Stimulated activated naive CD8-positive, alpha-beta T cell treated with anti-CD3 and anti-CD28 coated beads, Interleukin-15, Interleukin-2, amounts not matched to agents 100 U/mL and 50 U/mL, for 24 hours (primary cell): ENCODE data around the gene FTCD.

Experiments
- ATAC-seq: fragments of 150-1000 bp; cut with Tn5 transposase; one replicate; pipeline ENCODE4 v1.10.0; 2021
- DNase-seq: peaks from one replicate; pipeline ENCODE4 v3.0.0; 2021

The FTCD gene

DNA sequence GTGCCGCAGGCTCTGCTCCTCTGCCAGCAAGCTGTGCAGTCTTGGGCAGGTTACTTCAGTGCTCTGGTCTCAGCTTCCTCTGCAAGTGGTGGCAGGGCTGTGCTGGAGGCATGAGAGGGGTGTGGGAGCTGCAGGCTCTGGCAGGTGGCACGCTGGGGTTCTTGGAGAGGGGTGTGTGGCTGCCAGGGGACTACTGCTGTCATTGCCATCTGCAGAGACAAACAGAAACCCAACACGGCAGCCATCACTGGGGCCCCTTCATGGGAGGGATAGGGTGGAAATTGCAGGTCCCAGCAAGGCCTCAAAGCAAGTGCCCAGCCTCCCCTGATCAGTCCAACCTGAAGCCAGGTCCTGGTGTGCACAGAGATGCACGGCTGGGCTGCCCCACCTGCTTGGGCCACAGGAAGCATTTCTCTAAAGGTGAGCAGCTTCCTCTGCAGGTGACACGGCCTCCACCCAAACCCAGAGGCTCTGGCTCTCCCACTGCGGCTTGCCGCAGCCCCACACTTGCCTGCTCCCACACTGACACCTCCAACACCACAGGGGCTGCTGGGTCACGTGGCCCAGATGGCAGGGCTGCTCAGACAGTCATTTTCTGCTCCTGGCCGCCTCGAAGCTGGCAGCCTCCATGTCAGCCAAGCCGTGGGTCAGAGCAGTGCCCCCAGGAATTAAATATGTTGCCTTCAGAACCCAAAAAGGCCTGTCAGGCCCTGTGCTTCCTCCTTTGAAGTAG is 61.5 kb downstream of the FTCD start:
- no peak for DNase-seq
- no peak for ATAC-seq

GRCh38 chr21:46092811-46093667 is 62.3 kb downstream of the FTCD start:
- no peak for ATAC-seq
- no peak for DNase-seq

GRCh38 chr21:46092026-46092764 is 63.2 kb downstream of the FTCD start:
- ATAC-seq, result no peak
- no peak for DNase-seq

DNA sequence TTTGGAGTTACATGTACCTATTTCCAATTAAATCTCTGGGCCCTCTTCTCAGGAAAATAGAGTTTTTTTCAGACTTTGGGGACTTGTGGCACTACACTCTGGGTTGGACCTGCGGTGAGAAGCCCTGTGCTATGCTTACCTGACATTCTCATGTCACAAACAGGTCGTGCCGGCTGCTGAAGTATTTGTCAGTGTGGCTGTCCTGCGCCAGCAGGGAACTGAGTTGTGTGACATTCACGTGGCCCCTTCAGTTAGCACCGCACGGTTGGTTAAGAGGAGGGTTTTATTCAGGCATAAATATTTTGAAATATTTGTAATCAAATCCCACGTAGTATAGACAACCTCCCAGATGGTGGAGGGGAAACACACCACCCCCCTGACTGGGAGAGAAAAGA is 63.8 kb downstream of the FTCD start:
- ATAC-seq (no peak), DNase-seq (no peak)

DNA sequence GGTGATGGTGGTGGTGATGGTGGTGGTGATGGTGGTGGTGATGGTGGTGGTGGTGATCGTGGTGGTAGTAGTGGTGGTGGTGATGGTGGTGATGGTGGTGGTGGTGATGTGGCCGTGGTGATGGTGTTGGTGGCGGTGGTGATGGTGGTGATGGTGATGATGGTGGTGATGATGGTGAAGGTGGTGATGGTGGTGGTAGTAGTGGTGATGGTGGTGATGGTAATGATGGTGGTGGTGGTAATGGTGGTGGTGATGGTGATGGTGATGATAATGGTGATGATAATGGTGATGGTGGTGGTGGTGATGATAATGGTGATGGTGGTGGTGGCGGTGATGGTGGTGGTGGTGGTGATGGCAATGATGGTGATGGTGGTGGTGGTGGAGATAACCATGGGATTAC is 64.3 kb downstream of the FTCD start:
- ATAC-seq (no peak), DNase-seq (no peak)

- ATAC-seq (no peak), DNase-seq (no peak)
These were observed 66.1 kb downstream of the FTCD start for GRCh38 chr21:46089285-46089684.

- ATAC-seq (no peak), DNase-seq (no peak)
These were observed 67.2 kb downstream of the FTCD start for GRCh38 chr21:46088189-46088588.

- ATAC-seq (no peak), DNase-seq (no peak)
These were observed 67.7 kb downstream of the FTCD start for GRCh38 chr21:46087641-46088040.
